ENCODE results near the gene GPR148.
A peak's percentile ranks its signal among the peaks of the same experiment; 100 is the strongest.
"Not testable (repeated sequence)": the region's sequence is repeated elsewhere in the genome, so short reads cannot be mapped to it uniquely, and the experiment has no call there.

GPR148 gene, protein sequence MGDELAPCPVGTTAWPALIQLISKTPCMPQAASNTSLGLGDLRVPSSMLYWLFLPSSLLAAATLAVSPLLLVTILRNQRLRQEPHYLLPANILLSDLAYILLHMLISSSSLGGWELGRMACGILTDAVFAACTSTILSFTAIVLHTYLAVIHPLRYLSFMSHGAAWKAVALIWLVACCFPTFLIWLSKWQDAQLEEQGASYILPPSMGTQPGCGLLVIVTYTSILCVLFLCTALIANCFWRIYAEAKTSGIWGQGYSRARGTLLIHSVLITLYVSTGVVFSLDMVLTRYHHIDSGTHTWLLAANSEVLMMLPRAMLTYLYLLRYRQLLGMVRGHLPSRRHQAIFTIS

DNA sequence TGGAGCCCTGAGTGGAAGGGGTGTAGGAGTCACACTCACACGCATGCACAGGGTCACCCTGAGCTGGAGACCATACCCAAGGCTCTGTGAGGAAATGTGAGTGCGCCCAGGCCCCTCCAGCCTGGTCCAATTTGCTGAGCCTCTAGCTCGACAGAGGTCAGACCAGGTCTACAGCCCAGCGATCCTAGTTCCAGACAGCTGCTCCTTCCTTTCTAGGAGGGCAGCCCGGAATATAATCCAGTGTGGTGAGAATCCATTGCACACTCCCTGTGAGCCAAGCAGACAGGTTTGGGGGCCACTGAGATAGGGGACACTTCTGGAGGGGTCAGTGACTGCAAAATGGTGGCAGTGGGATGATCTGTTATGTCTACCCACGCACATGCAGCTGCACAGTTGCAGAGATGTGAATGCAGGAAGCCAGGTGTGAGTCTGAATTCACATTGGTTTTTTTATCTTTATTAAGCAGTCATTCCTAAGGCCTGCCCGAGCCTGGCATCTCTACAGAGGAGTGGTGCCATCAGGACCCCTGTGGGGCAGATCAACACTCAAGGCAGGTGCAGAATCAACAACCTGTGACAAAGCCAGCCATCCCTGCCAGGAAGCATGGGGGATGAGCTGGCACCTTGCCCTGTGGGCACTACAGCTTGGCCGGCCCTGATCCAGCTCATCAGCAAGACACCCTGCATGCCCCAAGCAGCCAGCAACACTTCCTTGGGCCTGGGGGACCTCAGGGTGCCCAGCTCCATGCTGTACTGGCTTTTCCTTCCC is at the start of gene GPR148:
Gene GPR148 (plus strand): TSS at position 522 of the 768 bp plus-strand sequence. CDS start 82 bp downstream, at position 604.
- no peak for DNase-seq (ENCODE audit: low read depth)

DNA sequence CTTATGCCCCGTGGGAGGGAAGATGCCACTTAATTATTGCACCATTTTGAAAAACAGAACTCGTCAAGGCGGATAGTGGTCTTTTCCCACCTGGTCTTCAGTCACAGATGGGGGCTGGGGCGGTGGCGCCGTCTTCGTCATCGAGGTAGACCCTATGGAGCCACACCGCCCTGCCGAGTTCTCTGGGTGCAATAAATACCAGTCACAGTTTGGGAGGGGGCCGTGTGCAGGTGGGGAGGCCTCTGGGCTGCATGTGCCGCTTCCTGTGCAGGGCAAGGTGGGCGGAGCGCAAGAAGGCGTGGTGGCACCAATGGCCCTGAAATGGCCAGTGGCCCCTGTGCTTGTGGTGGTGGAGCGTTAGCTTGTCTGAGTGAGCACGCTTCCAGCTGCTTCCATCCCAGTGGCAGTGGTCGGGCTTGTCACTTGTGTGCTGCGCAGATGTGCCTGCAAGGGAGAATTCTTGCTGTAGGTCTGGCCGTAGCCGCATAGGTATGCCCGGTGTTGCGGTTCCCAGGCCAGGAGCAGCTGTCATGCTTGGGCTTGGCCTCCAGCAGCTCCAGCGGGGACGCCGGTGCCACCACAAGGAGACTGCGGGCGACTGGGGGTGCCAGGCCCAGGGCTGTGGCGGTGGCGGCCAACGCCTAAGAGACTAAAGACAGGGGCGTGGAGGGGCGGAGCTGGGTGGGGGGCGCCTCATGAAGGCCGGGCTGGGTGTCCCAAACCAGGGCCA is 36.7 kb upstream of the GPR148 start:
- DNase-seq (ENCODE audit: low read depth) = not testable (repeated sequence)

DNA sequence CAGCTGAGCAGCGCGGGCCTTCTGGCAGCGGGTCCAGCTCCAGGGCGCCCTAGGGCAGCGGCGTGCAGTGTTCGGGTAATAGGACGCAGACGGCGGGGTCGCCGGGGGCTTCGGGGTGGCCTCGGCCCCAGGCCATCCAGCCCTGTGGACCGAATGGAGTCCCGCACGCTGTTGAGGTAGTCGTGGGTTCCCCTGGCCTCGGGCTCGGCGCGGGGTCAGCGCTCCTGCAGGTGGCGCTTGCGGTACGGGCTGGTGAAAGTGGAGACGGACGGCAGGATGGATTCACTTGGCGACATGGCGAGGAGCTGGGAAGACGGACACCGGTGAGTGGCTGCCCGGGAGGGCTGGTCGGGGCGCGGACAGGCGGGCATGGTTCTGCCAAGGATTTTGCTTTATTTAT is 35.4 kb upstream of the GPR148 start:
- not testable (repeated sequence) for DNase-seq (ENCODE audit: low read depth)

DNA sequence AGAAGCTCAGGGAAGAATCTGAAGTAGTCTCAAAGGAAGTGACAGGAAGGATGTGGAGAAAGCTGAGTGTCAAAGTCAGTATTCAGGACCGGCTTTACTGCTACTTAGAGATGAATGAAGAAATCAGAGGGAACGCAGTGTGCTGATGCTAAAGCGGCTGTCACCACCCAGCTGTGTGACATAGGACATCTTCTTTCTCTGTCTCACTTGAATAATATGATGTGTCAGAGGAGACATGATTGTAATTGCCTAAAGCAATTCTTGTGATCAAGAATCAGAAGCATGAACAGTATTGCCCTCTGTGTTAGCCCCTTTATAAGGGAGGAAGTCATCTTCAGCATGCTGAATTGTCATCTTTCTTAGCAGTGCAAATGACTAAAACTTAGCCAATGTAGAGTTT is 25.6 kb upstream of the GPR148 start:
- not testable (repeated sequence) for DNase-seq (ENCODE audit: low read depth)

DNA sequence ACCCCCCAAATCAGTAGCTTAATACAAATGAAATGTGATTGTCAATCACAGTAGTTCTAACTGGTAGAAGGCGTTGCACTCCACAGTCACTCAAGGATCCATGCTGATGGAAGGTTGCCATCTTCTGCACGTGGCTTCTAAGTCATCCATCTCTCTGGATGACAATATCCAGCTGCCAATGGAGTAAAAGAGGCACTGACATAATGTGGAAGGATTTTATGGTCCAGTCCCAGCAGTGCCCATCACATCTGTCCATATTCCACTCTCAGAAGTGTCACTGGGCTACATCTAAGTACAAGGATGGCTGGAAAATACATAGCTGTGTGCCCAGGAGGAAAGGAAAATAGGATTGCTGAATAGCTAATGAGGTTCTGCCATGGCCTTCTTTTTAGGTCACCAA is 14.1 kb upstream of the GPR148 start:
- not testable (repeated sequence) for DNase-seq (ENCODE audit: low read depth)

DNA sequence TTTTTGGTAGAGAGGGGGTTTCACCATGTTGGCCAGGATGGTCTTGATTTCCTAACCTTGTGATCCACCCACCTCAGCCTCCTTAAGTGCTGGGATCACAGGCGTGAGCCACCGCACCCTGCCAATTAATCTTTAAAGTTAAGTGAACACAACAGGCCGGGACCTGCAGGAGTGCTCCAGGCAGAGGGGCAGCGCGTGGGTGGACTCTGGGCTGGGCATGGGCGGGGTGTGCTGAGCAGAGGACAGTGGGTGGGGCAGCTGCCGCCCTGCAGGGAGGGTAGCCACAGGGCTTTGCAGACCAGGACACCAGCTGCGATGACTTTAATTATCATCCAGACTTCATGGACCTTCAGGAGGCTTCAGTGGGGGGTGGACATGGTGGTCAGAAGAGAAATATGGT is 8.8 kb upstream of the GPR148 start:
- DNase-seq (ENCODE audit: low read depth) = no peak

DNA sequence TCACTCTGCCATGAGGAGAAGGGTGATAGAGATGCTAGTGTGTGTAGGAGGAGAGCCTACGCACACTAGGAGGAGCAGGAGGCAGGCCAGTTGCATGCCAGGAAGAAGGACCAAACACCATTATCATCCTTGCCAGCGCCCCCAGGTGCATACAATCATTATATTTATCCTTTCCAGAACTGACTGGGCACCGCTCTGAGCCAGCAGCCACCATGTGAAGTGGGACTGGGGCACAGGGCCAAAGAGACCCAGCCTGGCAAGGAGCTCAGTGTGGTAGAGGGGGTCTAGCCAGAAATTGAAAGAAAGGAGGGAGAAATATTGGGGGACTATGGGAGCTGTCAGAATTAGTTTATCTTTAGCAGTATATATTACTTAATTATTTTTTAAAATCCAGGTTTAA is 8.3 kb upstream of the GPR148 start:
- no peak for DNase-seq (ENCODE audit: low read depth)

DNA sequence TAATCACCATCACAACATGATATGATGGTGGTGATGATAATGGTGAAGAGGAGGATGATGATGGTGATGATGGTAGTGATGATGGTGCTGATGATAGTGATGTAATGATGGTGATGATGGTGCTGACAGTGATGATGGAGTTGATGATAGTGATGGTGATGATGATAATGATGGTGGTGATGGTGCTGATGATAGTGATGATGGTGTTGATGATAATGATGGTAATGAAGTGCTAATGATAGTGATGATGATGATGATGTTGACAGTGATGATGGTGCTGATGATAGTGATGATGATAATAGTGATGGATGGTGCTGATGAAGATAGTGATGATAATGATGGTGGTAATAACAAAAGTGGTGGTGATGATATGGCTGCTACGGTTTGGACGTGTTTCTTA is 4.4 kb upstream of the GPR148 start:
- DNase-seq (ENCODE audit: low read depth) = no peak

DNA sequence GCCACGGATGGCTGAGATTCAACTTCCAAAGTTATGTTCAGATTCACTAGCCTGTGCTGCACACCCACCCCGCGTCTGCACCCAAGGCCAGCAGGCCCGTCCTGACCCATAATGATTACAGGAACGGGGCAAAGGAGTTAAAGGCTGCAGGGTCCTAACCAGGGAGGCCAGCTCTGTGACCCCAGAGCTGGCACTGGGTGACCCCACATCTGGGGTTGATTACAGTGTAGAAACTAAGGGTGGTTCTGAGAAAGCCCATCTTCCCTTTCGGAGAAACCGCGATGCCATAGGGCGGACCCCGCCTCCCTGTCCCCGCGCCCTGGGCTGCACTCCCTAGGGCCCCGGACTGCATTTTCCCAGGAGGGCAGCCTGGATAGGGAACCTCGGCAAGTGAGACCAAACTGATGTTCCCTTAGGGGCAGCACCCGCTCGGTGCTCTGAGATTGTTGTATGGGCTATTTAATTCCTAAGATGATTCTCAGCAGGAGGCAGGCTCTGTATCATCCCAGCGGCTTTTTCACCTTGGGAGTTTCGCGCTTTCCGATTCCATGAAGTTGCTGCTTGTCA is 2.2 kb upstream of the GPR148 start:
- no peak for DNase-seq (ENCODE audit: low read depth)

DNA sequence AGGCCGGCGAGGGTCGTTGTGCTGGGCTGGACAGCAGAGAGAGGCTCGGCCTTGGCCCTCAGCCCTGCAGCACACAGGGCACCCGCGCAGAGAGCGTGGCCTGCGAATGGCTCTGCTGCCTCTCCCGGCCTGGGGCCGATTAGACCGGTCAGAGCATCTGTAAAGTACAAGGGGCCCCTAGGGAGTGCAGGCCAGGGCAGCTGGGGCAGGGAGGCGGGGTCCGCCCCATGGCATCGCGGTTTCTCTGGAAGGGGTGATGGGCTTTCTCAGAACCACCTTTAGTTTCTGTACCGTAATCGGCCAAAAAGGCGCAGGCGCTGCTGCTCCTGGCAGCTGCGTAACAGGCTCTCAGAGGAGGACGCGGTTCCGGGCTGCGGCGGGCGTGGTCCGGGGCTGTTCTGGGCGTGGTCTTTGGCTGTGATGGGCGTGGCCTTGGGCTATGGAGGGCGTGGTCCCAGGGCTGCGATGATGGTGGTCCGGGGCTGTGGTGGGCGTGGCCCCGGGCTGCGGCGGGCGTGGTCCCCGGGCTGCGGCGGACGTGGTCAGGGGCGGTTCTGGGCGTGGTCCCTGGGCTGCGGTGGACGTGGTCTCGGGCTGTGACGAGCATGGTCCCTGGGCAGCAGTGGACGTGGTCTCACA is 1.5 kb upstream of the GPR148 start:
- DNase-seq (ENCODE audit: low read depth) = peak; percentile 25

DNA sequence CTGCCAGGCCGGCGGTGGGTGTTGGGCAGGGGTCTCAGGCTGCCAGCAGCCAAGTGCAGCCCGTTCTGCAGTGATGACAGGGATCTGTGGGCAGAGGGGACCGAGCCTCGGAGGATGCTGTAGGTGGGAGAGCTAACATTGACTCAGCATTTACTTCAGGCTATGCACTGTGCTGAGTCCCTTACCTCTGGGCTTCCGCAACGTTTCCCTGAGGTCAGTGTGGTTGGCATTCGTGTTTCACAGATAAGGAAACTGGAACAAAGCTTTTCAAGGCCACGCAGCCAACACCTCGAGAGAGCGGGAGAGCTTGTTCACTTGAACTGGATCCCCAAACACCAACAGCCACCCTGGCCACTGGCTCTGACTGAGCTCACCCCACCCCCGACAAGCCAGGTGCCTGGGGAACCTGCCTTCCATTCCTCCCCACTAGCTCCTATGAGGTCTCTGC is 839 bp upstream of the GPR148 start:
- DNase-seq (ENCODE audit: low read depth) = no peak

DNA sequence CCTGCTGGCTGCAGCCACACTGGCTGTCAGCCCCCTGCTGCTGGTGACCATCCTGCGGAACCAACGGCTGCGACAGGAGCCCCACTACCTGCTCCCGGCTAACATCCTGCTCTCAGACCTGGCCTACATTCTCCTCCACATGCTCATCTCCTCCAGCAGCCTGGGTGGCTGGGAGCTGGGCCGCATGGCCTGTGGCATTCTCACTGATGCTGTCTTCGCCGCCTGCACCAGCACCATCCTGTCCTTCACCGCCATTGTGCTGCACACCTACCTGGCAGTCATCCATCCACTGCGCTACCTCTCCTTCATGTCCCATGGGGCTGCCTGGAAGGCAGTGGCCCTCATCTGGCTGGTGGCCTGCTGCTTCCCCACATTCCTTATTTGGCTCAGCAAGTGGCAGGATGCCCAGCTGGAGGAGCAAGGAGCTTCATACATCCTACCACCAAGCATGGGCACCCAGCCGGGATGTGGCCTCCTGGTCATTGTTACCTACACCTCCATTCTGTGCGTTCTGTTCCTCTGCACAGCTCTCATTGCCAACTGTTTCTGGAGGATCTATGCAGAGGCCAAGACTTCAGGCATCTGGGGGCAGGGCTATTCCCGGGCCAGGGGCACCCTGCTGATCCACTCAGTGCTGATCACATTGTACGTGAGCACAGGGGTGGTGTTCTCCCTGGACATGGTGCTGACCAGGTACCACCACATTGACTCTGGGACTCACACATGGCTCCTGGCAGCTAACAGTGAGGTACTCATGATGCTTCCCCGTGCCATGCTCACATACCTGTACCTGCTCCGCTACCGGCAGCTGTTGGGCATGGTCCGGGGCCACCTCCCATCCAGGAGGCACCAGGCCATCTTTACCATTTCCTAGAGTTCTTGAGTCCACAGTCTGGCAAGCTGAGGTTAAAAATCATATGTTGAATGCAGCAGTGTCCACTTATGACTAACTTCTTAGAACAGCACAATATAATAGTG is 741 bp downstream of the GPR148 start:
- DNase-seq (ENCODE audit: low read depth) = no peak

DNA sequence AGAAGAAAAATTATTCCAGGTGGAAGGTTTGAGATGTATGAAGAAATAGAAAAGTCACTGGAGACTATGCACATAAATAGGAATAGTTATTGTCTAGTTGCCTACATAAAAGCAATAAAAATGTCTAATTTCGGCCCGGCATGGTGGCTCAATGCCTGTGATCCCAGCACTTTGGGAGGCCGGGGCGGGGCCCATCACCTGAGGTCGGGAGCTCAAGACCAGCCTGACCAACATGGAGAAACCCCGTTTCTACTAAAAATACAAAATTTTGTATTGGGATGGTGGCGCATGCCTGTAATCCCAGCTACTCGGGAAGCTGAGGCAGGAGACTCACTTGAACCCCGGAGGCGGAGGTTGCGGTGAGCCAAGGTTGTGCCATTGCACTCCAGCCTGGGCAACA is 3.4 kb downstream of the GPR148 start:
- not testable (repeated sequence) for DNase-seq (ENCODE audit: low read depth)

DNA sequence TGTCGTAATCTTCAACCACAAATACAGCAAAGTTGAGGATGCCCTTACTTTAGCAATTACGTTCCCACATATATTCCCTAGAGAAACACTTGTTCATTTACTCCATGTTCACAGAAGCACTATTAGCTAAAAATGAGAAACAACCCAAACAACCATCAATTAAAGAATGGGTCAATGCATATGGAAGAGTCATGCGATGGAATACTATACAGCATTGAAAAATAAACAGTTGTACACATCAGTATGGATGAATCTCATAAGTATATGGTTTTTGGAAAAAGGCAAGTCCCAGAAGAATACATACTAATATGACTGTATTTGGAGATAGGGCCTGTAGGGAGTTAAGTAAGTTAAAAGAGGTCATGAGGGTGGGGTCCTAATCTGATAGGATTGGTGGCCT is 6.3 kb downstream of the GPR148 start:
- no peak for DNase-seq (ENCODE audit: low read depth)

DNA sequence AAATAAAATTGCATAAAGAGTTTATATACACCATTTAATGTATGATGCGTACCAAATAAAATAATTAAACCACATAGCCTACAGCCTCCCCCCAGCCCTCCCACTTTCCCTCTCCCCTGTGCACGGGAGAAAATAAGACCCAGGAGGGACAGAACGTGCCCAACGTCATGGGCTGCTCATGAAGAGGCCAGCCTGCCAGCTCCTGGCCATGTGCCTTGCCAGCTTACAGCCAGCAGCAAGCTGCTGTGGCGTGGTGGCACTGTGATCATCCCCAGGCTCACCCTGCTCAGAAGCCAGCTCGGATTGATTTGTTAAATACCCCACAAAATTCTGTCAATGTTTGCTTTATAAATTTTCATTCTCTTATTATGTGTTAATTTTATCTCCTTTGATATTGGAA is 7.6 kb downstream of the GPR148 start:
- DNase-seq (ENCODE audit: low read depth) = no peak

DNA sequence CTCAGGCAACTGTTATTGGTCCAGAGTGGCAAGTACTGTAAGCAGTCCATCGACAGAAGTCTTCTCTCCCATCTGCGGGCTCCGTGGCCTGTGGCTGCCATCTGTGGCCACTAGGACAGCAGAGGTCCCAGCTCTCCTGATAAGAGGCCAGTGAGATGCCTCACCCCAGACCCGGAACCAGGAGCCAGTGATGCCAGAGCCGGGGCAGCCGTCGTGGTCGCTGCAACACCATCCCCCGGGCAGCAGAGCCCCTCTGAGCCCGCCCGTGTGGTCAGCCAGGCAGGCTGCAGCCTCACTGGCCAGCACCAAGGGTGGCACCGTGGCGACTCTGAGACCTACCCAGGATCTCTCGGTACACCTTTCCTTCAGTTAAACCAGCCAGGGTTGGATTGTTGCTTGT is 8.7 kb downstream of the GPR148 start:
- no peak for DNase-seq (ENCODE audit: low read depth)

DNA sequence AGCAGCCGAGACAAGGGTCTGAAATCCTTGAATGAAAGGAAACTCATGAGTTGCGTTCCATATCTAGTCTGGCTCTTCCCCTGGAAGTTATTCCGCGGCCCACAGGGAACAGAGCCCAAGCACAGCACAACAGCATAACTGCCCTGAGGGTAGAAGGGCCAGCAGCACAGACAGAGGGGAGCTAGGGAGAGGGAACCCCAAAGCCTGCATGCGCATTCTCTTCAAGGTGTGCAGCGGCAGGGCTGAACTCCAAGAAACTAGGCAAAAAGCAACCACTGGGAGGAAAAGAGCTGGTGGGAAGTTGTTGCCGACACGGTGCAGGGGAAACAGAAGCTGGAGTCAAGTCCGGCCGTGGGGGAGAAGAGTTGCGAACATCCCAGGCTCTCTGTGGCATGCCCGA is 11.8 kb downstream of the GPR148 start:
- DNase-seq (ENCODE audit: low read depth) = no peak

DNA sequence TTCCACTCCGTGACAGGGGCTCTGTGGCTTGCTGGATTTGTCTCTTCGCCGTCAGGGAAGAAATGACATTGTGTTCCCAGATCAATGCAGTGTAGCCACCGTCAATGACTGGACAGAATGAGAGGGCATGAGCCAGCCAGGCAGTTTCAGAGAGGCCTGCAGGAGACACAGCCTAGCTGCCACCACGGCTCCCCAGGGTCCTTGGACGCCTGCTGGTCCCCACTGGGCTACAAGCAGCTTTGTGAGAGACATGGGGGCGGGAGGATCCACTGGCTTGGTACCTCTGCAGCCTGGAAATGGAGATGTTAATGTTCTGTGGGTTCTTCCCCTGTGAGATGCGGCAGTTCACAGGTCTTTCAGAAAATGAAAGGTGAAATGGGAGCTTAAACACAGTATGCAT is 14.4 kb downstream of the GPR148 start:
- no peak for DNase-seq (ENCODE audit: low read depth)

DNA sequence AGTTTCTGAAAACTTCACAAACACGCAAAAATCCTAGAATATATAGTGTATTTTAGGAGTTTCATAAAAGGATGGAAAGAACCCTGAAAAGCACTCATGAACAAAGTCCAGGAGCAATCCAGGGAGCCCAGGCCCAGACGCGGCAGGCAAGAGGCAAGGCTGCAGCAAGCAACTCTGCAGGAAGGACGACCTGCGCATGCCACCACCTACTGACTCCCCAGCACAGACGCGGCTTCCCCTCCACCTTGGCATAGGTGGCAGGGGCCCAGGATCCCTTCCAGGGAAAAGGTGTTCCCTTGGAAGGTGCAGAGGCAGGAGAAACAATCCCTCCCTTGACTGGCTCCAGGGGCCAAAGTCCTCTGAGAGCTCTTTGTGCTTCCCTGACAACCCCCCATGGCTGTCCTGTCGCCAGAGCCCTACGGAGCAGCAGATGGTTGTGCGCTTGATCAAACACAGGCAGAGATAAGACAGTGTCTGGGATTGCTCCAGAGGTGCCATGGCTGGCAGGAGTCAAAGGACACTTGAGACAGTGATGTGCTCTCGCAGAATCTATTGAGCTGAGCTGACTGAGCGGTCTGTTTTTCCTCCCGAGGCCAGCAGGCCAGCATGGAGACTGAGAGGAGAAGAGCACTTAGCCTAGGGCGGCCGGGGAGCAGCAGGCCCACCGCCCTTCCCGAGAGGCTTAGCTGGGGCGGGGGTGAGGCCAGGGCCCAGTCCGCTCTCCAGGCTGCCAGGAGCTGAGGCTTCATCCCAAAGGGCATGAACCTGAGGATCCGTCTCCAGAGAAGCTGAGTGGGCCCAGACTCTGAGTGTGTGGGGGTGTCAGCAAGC is 15.6 kb downstream of the GPR148 start:
- DNase-seq (ENCODE audit: low read depth) = no peak

DNA sequence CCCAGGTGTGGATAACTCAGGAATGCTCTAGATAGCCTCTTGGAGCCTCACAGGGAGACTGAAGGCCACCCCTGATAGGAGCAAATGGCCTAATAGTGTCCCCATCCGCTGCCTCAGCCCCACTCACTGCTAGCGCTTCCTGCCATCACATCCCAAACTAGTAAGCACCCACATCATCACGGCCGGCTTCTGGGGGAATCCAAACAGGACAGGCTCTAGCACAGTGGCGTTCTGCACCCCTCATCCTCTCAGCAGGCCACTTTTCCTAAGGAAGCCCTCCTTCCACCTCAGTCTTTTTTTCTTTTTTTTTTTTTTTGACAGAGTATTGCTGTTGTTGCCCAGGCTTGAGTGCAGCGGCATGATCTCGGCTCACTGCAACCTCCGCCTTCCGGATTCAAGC is 20.2 kb downstream of the GPR148 start:
- no peak for DNase-seq (ENCODE audit: low read depth)
